Vagina (tissue), 2 donors: ENCODE data around the gene NR1H2. TPM values are rescaled to one million over a fixed set of nuclear protein-coding genes. Genes with fewer than 3 reads are reported as not detected.

Experiments used
- DNase-seq, 2 donors: peaks; one replicate each; pipeline ENCODE4 v3.0.0-alpha.2; 2017; ENCODE audit errors: extremely low spot score in 2 of 2
- H3K27ac ChIP-seq: fragments of 200-600 bp; sonication (generic); one replicate; pipeline ENCODE4 v1.5.1; 2019
- H3K27me3 ChIP-seq: fragments of 200-600 bp; sonication (generic); one replicate; pipeline ENCODE4 v1.5.1; 2019
- H3K36me3 ChIP-seq, 2 donors: fragments of 200-600 bp; sonication (generic); one replicate each; pipeline ENCODE4 v1.5.1; 2017 to 2019
- H3K4me1 ChIP-seq: fragments of 200-600 bp; sonication (generic); one replicate; pipeline ENCODE4 v1.5.1; 2019
- H3K4me3 ChIP-seq, 2 donors: fragments of 200-600 bp; sonication (generic); 1 replicate in 1 of 2; 2 replicates in 1 of 2; pipeline ENCODE4 v1.5.1; 2016 to 2019
- H3K9me3 ChIP-seq: fragments of 200-600 bp; sonication (generic); one replicate; pipeline ENCODE4 v1.5.1; 2019
- CTCF ChIP-seq, 3 experiments: fragments of 450-650 bp in 2 of 3; fragments of 200-600 bp in 1 of 3; sonication (generic) in 1 of 3; IDR thresholded peaks; one replicate each; pipeline ENCODE4 v1.5.1; 2017 to 2019; ENCODE audit warnings: antibody characterized with exemption in 3 of 3, mild to moderate bottlenecking in 2 of 3, moderate library complexity in 2 of 3
- POLR2A ChIP-seq, 2 donors: fragments of 450-650 bp; IDR thresholded peaks; one replicate each; pipeline ENCODE4 v1.6.1; 2017; ENCODE audit warnings: antibody characterized with exemption in 2 of 2, mild to moderate bottlenecking in 2 of 2, moderate library complexity in 2 of 2
- POLR2AphosphoS5 ChIP-seq, 2 donors: sonication (generic); formaldehyde crosslinking; IDR thresholded peaks; one replicate each; pipeline ENCODE4 v1.9.0; 2017; ENCODE audit warnings: antibody characterized with exemption in 2 of 2, mild to moderate bottlenecking in 2 of 2, low read depth in 1 of 2; ENCODE audit not compliant: insufficient read depth in 1 of 2
- intact Hi-C: fragments of 100-400 bp; cut with DNase I; formaldehyde crosslinking; loops from one replicate; pipeline ENCODE4 v1.15.1; 2023
- total RNA-seq: library from RNA; depleted of rRNA; stranded (reverse); fragments of >200 nt; gene quantifications from one replicate; pipeline ENCODE4 v1.2.3, GENCODE V29; 2016

NR1H2 gene
- total RNA-seq, 1 donor from 2014 or later, result 84.7 TPM

- no peak for TF ChIP-seq CTCF (IDR thresholded peaks at IDR 0.05)
- no peak for TF ChIP-seq POLR2AphosphoS5 (IDR thresholded peaks at IDR 0.05; ENCODE audit: insufficient read depth in 1 of 2, low read depth in 1 of 2)
- no peak for TF ChIP-seq POLR2A (IDR thresholded peaks at IDR 0.05)
- Histone ChIP-seq H3K36me3 (peaks cover 0 to 7% of the 10 kb centered on the region in 2 donors), H3K27me3 (no peaks in the 10 kb centered on the region), H3K9me3 (no peaks in the 10 kb centered on the region), H3K27ac (no peak overlapping the region), H3K4me1 (no peaks in the 10 kb centered on the region), H3K4me3 (no peak overlapping the region)
- intact Hi-C loops, result no loop called here
- DNase-seq, result no peak
Measured at GRCh38 chr19:50399368-50399745, 23.1 kb downstream of the NR1H2 start.

- no peak for DNase-seq
- Histone ChIP-seq H3K27ac (no peak overlapping the region), H3K4me1 (no peaks in the 10 kb centered on the region), H3K4me3 (no peak overlapping the region), H3K27me3 (no peaks in the 10 kb centered on the region), H3K9me3 (no peaks in the 10 kb centered on the region), H3K36me3 (peaks cover 0 to 7% of the 10 kb centered on the region in 2 donors)
- no peak for TF ChIP-seq POLR2A (IDR thresholded peaks at IDR 0.05)
- no peak for TF ChIP-seq POLR2AphosphoS5 (IDR thresholded peaks at IDR 0.05; ENCODE audit: insufficient read depth in 1 of 2, low read depth in 1 of 2)
- no peak for TF ChIP-seq CTCF (IDR thresholded peaks at IDR 0.05)
- intact Hi-C loops, result no loop called here
Measured at GRCh38 chr19:50401605-50402450, 25.6 kb downstream of the NR1H2 start.

- DNase-seq, result no peak
- Histone ChIP-seq H3K4me3 (no peak overlapping the region), H3K27ac (no peak overlapping the region), H3K27me3 (no peaks in the 10 kb centered on the region), H3K4me1 (no peaks in the 10 kb centered on the region), H3K9me3 (no peaks in the 10 kb centered on the region), H3K36me3 (peaks cover 0 to 7% of the 10 kb centered on the region in 2 donors)
- TF ChIP-seq CTCF (IDR thresholded peaks at IDR 0.05) (no peak), POLR2AphosphoS5 (IDR thresholded peaks at IDR 0.05; ENCODE audit: insufficient read depth in 1 of 2, low read depth in 1 of 2) (no peak), POLR2A (IDR thresholded peaks at IDR 0.05) (no peak)
- intact Hi-C loops, result no loop called here
Measured at GRCh38 chr19:50402544-50403301, 26.5 kb downstream of the NR1H2 start.

GRCh38 chr19:50406156-50406820, 30.0 kb downstream of the NR1H2 start:
- intact Hi-C loops, result no loop called here
- peaks cover 0 to 16% of the 10 kb centered on the region in 2 donors for H3K36me3 ChIP-seq

More at GRCh38 chr19:50406156-50406820, 30.0 kb downstream of the NR1H2 start:
- no peaks in the 10 kb centered on the region for H3K9me3 ChIP-seq
- TF ChIP-seq CTCF (IDR thresholded peaks at IDR 0.05) (no peak), POLR2AphosphoS5 (IDR thresholded peaks at IDR 0.05; ENCODE audit: insufficient read depth in 1 of 2, low read depth in 1 of 2) (no peak), POLR2A (IDR thresholded peaks at IDR 0.05) (no peak)
- no peak for DNase-seq
- H3K27ac ChIP-seq, result no peak overlapping the region
- H3K27me3 ChIP-seq, result no peaks in the 10 kb centered on the region
- no peak overlapping the region for H3K4me3 ChIP-seq
- H3K4me1 ChIP-seq, result no peaks in the 10 kb centered on the region
